KBM-7 (cell line): ENCODE results near the gene PLEKHG3.

Experiments
- DNase-seq: peaks from one replicate; pipeline ENCODE4 v3.0.0-alpha.2; 2015
- in situ Hi-C: fragments of 300-500 bp; cut with MboI; formaldehyde crosslinking; loops from 2 replicates; pipeline ENCODE4 v1.14.3; 2020; ENCODE audit warnings: low sequenced_read_pairs, low pct_unique_long_range_greater_than_20kb, mixed read lengths

PLEKHG3 gene

GRCh38 chr14:64792871-64793560, 88.8 kb downstream of the PLEKHG3 start:
- DNase-seq = no peak
- in situ Hi-C loops = no loop called here

GRCh38 chr14:64795211-64795610, 91.0 kb downstream of the PLEKHG3 start:
- in situ Hi-C loops = no loop called here
- DNase-seq = no peak

GRCh38 chr14:64795921-64796320, 91.7 kb downstream of the PLEKHG3 start:
- no peak for DNase-seq
- in situ Hi-C loops = no loop called here

GRCh38 chr14:64796369-64796768, 92.1 kb downstream of the PLEKHG3 start:
- in situ Hi-C loops = no loop called here
- DNase-seq = no peak

GRCh38 chr14:64799555-64799954, 95.3 kb downstream of the PLEKHG3 start:
- in situ Hi-C loops = no loop called here

More at GRCh38 chr14:64799555-64799954, 95.3 kb downstream of the PLEKHG3 start:
- no peak for DNase-seq
